Panc1 (cell line): ENCODE results near the gene MT1H. TPM values are rescaled to one million over a fixed set of nuclear protein-coding genes. Genes with fewer than 3 reads are reported as not detected.

Source experiments
- ATAC-seq: fragments of 200-7000 bp; cut with Tn5 transposase; 2 replicates; pipeline ENCODE4 v1.9.1; 2020; ENCODE audit warnings: mild to moderate bottlenecking, moderate library complexity
- BruUV-seq: library from RNA; stranded (reverse); fragments of 400-500 nt; replicated peaks from 2 replicates; lab custom pipeline; 2021; lab: Mats Ljungman, UMichigan
- CTCF ChIA-PET: fragments of 300-600 bp; sonication (Branson Sonifier 250); formaldehyde crosslinking; loops from one replicate; lab custom pipeline; 2022; ENCODE audit warnings: antibody characterized with exemption; lab: Charles Lee
- POLR2A ChIA-PET: fragments of 300-600 bp; sonication (Branson Sonifier 250); formaldehyde crosslinking; loops from one replicate; lab custom pipeline; 2022; ENCODE audit warnings: antibody characterized with exemption; lab: Charles Lee
- DNase-seq: peaks from one replicate; pipeline ENCODE4 v3.0.0-alpha.2; 2010; ENCODE audit warnings: low read depth, low spot score
- H3K27ac ChIP-seq: 2 replicates; pipeline ENCODE4 v1.5.1; 2011; ENCODE audit warnings: mild to moderate bottlenecking, low read length, inconsistent platforms
- H3K27me3 ChIP-seq: fragments of 200-500 bp; sonication (Bioruptor generic); 2 replicates; pipeline ENCODE4 v1.6.0; 2014; ENCODE audit warnings: low read length, inconsistent platforms; ENCODE audit not compliant: control insufficient read depth, insufficient read depth
- H3K36me3 ChIP-seq: fragments of 200-500 bp; sonication (Bioruptor generic); 2 replicates; pipeline ENCODE4 v1.5.1; 2014; ENCODE audit warnings: inconsistent platforms, mild to moderate bottlenecking, low read length, moderate library complexity; ENCODE audit not compliant: control insufficient read depth, insufficient read depth
- H3K4me1 ChIP-seq: 2 replicates; pipeline ENCODE4 v1.5.1; 2011; ENCODE audit warnings: inconsistent platforms, mild to moderate bottlenecking, low read length, moderate library complexity; ENCODE audit not compliant: control insufficient read depth, insufficient read depth
- H3K4me3 ChIP-seq, 2 experiments: 2 replicates each; pipeline ENCODE4 v1.5.1; 2011 to 2012; ENCODE audit warnings: low read depth in 2 of 2, low read length in 2 of 2, mild to moderate bottlenecking in 2 of 2, inconsistent platforms in 1 of 2, moderate library complexity in 1 of 2
- H3K9me3 ChIP-seq: fragments of 200-500 bp; sonication (Bioruptor generic); 2 replicates; pipeline ENCODE4 v1.5.1; 2014; ENCODE audit warnings: low read depth, mild to moderate bottlenecking, inconsistent platforms, low read length, moderate library complexity; ENCODE audit not compliant: control insufficient read depth, insufficient read depth
- POLR2AphosphoS5 ChIP-seq: IDR thresholded peaks from 2 replicates; pipeline ENCODE4 v1.6.1; 2012; ENCODE audit warnings: mild to moderate bottlenecking, low read depth, low read length, moderate library complexity
- SIN3A ChIP-seq: IDR thresholded peaks from 2 replicates; pipeline ENCODE4 v1.6.1; 2012; ENCODE audit warnings: low read depth, mild to moderate bottlenecking, low read length, moderate library complexity, borderline replicate concordance; ENCODE audit not compliant: insufficient read depth
- TCF7L2 ChIP-seq: IDR thresholded peaks from 2 replicates; pipeline ENCODE4 v1.6.1; 2011; ENCODE audit warnings: mild to moderate bottlenecking, low read depth, low read length, inconsistent platforms
- in situ Hi-C: cut with HindIII; loops from 2 replicates; pipeline ENCODE4 v1.10.0; 2016; ENCODE audit warnings: low sequenced_read_pairs, low pct_unique_long_range_greater_than_20kb
- intact Hi-C: fragments of 100-400 bp; cut with micrococcal nuclease; formaldehyde crosslinking; loops from one replicate; pipeline ENCODE4 v1.10.0; 2022; ENCODE audit not compliant: unreplicated experiment
- total RNA-seq: library from RNA; stranded (reverse); gene quantifications from one replicate; pipeline ENCODE4 v1.2.1, GENCODE V29; 2021; ENCODE audit not compliant: unreplicated experiment
- TF ChIP-seq, protein P1 (sequence below): fragments of 450-650 bp; IDR thresholded peaks from 2 replicates; pipeline ENCODE4 v1.5.1; 2017; ENCODE audit warnings: mild to moderate bottlenecking
- TF ChIP-seq, protein P2 (sequence below), 2 experiments: IDR thresholded peaks; 2 replicates each; pipeline ENCODE4 v1.6.1; 2011 to 2012; ENCODE audit warnings: low read depth in 2 of 2, control low read depth in 1 of 2, low read length in 1 of 2, mild to moderate bottlenecking in 1 of 2, moderate library complexity in 1 of 2; ENCODE audit not compliant: insufficient read depth in 1 of 2

MT1H gene
- total RNA-seq, 1 experiment from 2014 or later, result not detected

DNA sequence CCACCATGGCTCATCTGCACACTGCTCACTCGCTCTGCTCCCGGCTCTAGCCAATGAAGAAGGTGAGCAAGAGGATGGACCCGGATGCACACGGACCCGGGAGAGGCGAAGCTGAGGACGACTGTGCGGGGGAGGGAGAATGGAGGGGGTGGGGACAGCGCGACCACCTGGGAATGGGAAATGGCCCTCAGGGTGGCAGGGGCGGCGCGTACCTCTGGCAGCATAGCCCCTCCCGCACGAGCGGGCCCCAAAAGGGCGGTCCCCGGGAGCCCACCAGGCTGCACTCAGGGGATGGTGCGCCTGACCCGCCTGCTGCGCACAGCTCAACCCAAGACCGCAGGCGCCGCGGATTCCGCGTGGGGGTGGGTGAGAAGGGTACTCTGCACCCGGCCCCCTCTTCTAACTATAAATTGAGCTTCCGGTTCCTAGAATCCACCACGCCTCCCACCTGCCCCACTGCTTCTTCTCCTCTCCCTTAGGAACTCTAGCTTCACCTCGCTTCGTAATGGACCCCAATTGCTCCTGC, 6.1 kb downstream of the MT1H start:
- in situ Hi-C loops (no loop called here), intact Hi-C loops (no loop called here)

DNA sequence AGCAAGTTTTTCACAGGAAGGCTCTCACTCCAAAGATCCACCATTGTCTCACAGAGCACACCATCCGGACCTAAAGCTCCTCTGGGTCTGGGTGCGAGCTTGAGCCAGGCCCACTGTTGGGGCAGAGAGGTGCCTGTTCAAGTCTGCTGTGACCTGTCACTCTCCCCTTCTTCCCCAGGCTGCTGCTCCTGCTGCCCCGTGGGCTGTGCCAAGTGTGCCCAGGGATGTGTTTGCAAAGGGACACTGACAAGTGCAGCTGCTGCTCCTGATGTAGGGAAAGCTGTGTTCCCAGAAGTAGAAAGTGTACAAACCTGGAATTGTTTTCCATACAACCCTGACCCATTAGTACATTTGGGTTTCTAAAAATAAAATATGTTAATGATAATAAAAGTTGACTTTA, 7.9 kb downstream of the MT1H start:
- BruUV-seq, result no TSS peak
- no peak overlapping the region for H3K4me3 ChIP-seq
- in situ Hi-C loops, result no loop called here
- no peak for ATAC-seq
- POLR2A ChIA-PET, result interaction anchor here (0.6 kb wide), 1 partner anchor 25 kb away, joined by 6 read pairs; no protein-coding TSS in a partner anchor
- H3K36me3 ChIP-seq, result no peaks in the 10 kb centered on the region
- CTCF ChIA-PET, result no interaction called here
- no peaks in the 10 kb centered on the region; the same call in 1 of the 2 replicates for H3K4me1 ChIP-seq
- no peaks in the 10 kb centered on the region for H3K9me3 ChIP-seq
- no peaks in the 10 kb centered on the region for H3K27me3 ChIP-seq
- DNase-seq, result no peak
- TF ChIP-seq, protein P1, sequence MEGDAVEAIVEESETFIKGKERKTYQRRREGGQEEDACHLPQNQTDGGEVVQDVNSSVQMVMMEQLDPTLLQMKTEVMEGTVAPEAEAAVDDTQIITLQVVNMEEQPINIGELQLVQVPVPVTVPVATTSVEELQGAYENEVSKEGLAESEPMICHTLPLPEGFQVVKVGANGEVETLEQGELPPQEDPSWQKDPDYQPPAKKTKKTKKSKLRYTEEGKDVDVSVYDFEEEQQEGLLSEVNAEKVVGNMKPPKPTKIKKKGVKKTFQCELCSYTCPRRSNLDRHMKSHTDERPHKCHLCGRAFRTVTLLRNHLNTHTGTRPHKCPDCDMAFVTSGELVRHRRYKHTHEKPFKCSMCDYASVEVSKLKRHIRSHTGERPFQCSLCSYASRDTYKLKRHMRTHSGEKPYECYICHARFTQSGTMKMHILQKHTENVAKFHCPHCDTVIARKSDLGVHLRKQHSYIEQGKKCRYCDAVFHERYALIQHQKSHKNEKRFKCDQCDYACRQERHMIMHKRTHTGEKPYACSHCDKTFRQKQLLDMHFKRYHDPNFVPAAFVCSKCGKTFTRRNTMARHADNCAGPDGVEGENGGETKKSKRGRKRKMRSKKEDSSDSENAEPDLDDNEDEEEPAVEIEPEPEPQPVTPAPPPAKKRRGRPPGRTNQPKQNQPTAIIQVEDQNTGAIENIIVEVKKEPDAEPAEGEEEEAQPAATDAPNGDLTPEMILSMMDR, result no peak
- TF ChIP-seq, protein P2, sequence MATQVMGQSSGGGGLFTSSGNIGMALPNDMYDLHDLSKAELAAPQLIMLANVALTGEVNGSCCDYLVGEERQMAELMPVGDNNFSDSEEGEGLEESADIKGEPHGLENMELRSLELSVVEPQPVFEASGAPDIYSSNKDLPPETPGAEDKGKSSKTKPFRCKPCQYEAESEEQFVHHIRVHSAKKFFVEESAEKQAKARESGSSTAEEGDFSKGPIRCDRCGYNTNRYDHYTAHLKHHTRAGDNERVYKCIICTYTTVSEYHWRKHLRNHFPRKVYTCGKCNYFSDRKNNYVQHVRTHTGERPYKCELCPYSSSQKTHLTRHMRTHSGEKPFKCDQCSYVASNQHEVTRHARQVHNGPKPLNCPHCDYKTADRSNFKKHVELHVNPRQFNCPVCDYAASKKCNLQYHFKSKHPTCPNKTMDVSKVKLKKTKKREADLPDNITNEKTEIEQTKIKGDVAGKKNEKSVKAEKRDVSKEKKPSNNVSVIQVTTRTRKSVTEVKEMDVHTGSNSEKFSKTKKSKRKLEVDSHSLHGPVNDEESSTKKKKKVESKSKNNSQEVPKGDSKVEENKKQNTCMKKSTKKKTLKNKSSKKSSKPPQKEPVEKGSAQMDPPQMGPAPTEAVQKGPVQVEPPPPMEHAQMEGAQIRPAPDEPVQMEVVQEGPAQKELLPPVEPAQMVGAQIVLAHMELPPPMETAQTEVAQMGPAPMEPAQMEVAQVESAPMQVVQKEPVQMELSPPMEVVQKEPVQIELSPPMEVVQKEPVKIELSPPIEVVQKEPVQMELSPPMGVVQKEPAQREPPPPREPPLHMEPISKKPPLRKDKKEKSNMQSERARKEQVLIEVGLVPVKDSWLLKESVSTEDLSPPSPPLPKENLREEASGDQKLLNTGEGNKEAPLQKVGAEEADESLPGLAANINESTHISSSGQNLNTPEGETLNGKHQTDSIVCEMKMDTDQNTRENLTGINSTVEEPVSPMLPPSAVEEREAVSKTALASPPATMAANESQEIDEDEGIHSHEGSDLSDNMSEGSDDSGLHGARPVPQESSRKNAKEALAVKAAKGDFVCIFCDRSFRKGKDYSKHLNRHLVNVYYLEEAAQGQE (IDR thresholded peaks at IDR 0.05; ENCODE audit: insufficient read depth in 1 of 2, low read depth in 2 of 2, low read length in 1 of 2), result no peak
- no peak for TF ChIP-seq SIN3A
- no peak for TF ChIP-seq POLR2AphosphoS5
- TF ChIP-seq TCF7L2, result no peak
- no peak overlapping the region for H3K27ac ChIP-seq
- intact Hi-C loops, result no loop called here

More for the DNA sequence above, 6.1 kb downstream of the MT1H start:
- Histone ChIP-seq H3K4me3 (no peak overlapping the region), H3K36me3 (no peaks in the 10 kb centered on the region), H3K27ac (no peak overlapping the region), H3K9me3 (no peaks in the 10 kb centered on the region), H3K4me1 (no peaks in the 10 kb centered on the region), H3K27me3 (no peaks in the 10 kb centered on the region)
- no TSS peak for BruUV-seq
- TF ChIP-seq SIN3A (no peak), TCF7L2 (no peak), POLR2AphosphoS5 (no peak)
- TF ChIP-seq, protein P2 (IDR thresholded peaks at IDR 0.05; ENCODE audit: insufficient read depth in 1 of 2, low read depth in 2 of 2, low read length in 1 of 2), result no peak
- TF ChIP-seq, protein P1, result no peak
- ATAC-seq, result no peak
- no peak for DNase-seq
- POLR2A ChIA-PET, result no interaction called here
- CTCF ChIA-PET, result no interaction called here
